Left forelimb (tissue), 1 donor: ENCODE data around the gene RARRES1.
A peak's percentile ranks its signal among the peaks of the same experiment; 100 is the strongest.

Source experiments
- DNase-seq: peaks from one replicate; pipeline ENCODE4 v3.0.0-alpha.2; 2018; ENCODE audit warnings: low spot score

RARRES1 gene

DNA sequence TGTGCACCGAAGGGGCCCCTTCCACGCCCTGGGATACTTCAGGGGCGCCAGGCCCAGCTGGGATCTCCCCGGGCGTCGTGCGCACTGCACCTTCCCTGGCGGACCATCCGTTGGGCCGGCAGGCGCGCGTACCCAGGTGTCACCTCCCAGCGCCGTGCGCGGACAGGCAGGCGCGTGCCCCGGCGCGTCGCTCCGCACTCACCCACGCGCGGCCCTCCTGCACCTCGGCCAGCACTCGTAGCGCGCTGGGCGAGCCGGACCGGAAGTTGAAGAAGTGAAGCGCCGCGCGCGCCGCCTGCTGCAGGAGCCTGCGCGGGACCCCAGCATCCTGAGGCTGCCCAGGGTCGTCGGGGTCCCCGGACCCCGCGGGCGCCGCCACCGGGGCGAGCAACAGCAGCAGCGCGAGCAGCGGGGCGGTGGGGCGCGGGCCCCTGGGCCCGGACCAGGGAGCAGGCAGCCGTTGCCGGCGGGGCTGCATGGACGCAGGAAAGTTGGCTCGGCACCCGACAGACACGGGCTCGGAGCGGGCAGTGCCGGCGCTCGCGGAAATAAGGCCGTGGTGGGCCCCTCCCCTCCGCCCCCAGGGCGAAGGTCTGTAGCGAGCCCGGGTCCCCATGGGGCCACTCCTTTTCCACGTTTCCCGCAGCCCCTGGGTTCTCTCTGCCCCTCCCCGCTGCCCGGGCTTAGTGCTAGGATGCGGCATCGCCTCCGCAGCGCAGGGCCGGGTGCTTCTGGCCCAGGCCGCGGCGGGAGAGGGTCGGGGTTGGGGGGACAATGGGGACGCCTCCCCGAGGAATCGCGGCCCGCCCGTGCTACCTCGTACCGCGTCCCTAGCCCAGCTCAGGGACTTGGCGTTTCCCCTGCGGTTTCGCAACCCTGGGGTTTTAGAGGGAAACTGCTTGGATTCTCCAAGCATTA lies at the start of gene RARRES1:
Gene RARRES1, minus strand, starts transcription at position 520 of the 918 bp plus-strand sequence. Its CDS starts 42 bp downstream, at position 478.
- peak; percentile 85 for DNase-seq

GRCh38 chr3:158781849-158782248 lies 49.6 kb upstream of the RARRES1 start:
- DNase-seq: no peak

GRCh38 chr3:158781191-158781590 lies 48.9 kb upstream of the RARRES1 start:
- no peak for DNase-seq

- no peak for DNase-seq
These were observed 48.5 kb upstream of the RARRES1 start for GRCh38 chr3:158780766-158781165.

- DNase-seq: no peak
These were observed 45.1 kb upstream of the RARRES1 start for GRCh38 chr3:158777161-158777873.

- no peak for DNase-seq
These were observed 44.3 kb upstream of the RARRES1 start for GRCh38 chr3:158776531-158776930.

DNA sequence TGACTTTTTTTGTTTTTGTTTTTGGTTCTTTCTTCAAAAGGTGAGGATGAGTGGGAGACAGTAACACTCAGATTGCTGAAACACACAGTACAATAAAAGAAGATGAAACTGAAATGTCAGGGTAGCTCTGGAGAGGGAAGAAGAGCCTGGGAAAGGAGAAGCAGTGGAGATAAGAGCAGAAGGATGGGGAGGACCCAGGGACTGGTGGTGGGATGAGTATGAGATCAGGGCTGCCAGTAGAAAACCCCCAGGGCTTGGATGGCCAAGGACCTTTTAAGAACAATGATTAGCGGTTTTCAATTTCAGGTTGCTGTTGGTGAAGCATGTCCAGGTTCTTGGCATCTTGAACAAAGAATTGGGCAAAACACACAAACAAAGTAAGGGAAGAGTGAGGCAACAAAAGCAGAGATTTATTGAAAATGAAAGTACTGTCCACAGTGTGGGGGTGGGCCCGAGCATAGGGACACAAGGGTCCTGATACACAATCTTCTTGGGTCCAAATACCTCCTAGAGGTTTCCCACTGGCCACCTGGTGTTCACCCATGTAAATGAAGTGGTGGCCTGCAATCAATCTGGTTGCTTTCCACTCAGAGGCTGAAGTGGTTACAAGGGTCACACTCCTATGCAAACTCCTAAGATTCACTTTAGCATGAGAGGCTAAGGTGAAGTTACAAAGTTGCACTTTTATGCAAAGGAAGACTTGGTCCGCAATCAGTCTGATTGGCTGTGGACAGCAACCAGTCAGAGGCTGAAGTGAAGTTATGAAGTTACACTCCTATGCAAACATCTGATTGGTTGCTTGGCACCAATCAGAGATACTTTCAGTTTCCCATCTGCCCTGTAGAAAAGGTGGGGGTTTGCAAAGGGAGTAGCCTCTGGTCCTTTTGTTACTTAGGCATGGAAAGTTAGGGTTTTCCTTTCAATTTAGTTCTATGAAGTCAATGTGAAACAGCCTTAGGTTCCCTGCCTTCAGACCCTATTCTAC lies 43.5 kb upstream of the RARRES1 start:
- no peak for DNase-seq

- no peak for DNase-seq
These were observed 42.7 kb upstream of the RARRES1 start for GRCh38 chr3:158774965-158775364.

DNA sequence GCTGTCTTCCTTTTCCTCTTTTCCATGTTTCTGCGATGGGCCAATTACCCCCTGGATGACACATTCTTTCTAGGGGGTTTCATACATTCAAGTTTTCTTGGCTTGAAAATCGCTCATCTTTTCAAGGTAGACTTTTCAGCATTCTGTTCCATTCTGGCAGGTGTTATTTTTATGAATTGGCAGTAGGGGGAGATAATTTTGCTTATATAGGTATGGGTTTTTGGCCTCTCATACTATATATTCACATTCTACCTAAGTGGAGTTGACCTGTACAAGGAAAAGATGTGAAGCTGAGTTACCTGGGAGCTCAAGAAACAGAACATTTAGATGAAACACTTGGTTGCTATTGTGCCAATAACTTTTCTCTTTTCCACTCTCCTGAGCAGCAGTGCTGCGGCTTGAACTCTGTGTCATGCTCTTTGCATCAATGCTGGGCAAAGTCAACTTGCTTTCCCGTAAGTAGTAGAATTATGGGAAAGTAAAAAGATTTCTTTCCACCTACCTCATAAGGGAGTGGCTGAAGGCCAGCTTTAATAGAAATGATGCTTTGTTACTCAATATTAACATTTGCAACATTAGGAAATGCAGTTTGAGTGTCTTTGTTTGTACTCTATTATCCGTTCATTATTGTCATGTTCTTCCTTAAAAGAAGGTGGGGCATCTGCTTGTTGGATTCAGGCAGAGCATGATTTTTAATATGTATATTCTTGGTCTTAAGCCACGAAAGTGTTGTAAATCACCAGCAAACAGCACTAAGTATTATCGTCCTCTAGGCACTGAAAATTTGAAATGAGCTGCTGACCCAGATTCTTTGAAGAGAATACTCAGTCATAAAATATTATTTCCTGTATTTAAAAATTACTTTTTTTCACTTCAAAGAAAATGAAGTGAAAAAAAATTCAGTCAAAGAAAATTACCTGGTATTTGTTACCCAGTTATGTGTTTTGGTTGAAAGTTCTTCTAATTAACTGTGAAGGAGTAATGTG lies 41.9 kb upstream of the RARRES1 start:
- DNase-seq: no peak

DNA sequence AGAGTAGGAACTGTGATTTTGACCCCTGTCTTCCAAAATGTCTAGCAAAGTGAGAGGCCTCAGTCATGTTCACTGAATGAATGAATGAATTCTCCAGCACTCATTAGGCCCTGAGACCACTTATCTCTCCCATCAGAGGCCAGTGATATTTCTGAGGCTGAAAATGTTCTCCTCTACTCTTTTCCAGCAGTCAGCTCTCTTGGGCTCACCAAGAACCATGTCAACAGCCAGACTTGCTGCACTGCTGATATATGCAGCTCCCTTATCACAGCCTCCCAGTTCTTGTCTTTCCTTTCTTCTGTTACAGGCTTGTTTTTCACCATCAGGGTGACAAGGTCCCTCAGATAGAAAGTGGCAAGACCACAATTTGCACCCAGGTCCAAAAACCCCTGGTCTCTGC lies 40.9 kb upstream of the RARRES1 start:
- DNase-seq: no peak

GRCh38 chr3:158771982-158772381 lies 39.7 kb upstream of the RARRES1 start:
- no peak for DNase-seq

DNA sequence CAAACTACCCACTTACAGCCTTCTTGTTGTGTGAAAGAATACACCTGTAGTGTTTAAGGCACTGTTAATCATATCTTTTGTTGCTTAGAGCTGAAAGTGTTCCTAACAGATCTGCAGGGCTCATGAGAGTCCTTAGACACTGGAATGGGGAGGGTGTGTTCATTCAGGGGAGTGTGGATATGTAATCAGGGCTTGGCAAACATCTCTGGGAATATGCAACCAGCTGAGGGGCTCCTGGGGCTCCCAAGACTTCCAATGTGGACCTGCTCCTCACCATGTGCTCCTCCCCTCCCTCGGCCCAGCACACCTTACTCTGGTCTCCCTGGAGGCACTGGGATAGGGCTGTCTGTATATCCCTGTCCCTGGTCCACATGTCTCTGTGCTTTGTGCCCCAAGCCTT lies 39.3 kb upstream of the RARRES1 start:
- no peak for DNase-seq

DNA sequence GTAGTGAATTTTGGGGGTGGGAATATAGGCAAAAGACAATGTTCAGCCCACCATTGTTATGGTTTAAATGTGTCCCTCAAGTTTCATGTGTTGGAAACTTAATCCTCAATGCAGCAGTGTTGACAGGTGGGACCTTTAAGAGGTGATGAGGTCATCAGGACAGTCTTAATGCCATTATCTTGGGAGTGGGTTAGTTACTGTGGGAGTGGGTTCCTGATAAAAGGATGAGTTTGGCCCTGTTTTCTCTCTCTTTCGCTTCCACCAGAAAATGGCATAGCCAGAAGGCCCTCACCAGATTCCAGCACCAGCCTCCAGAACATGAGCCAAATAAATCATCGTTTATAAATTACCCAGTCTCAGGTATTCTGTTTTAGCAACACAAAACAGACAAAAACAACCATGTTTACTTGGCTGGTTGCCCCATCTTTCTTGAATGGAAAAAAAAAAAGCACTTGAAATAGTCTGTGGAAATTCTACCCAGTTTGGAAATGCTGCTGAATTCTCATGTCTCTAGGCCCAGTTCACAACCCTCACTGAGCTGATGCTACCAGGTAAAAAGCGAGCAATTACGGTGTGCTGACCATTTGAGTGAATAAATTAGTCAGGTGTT lies 38.6 kb upstream of the RARRES1 start:
- DNase-seq: no peak

DNA sequence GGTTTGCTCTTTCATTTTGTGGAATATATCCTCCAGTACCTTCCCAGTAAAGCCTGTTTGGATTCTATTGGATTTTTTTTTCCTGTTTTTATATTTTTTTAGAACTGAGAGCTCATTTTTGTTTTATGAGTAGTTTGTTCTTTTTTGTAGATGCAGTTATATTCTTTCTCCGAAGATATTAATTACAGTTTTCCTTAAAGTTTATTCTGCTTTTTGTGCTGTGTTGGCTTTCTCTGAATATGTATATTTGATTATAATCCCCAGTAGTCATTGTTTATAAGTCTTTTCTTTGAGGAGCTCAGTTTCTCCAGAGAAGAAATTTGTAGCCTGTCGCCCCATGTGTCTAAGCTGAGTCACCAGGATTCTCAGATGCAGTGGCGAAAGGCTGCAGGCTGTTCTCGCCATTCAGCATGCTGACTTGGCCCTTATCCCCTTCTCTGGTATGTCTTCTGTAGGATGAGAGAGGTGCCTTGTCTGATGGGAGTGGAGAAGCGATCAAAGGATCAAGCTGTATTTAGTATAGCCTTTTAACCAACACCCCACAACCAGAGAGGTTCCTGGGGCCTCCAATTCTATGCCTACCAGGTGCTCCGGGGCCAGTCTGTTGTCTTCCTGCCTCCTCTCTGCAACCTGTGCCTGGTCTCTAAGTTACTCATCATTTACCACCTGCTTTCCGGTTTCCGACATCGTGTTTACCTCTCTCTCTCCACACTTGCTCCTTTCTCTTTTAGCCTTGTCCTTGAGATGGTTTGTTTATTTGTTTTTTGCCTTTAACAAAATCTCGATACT lies 37.9 kb upstream of the RARRES1 start:
- DNase-seq: no peak

DNA sequence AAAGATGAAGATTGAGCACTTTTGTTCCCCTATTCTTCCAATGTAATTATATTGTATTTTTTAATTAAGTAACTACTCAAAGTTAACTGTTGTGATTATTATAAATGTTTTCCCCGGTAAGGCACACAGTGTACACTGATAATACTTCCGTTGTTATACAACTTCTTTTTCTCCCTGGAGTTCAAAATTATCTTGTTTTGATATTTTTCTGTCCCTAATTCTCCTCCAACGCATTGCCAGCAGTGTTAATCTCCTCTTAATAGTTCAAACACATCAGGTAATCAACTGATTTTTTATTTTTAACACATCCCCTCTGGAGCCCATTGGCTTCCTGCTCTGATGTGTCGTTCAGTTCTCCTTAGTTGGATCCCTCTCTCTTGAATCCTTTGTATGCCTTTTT lies 37.3 kb upstream of the RARRES1 start:
- DNase-seq: no peak

DNA sequence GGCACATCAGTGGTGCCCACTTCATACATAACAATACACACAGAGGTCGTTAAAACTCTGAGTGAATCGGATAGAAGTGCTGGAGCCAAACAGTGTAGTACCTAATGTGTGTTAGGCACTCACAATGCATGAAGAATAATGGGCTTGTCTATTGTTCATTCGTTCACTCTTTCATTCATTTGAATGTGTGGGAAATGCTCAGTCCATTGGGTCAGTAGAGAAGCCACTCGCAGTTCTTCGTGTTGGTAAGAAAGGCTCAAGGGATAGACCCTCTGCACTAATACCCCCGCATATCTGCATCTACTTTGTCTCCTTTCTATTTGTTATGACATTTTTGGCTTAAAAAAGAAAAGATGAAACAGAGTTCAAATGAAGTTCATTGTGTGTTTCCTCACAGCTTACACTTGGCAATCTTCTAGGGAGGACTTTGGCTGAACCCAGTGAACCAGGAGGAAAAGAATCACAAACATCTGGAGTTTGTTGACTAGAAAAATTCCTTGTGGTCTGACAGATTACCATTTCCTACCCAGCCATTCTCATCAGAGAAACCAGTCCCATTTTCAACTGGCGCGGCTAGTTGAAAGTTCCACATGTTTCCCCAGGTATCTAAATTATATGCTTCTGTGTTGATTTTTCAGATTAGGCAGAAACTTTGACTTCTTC lies 36.8 kb upstream of the RARRES1 start:
- DNase-seq: peak; percentile 68

DNA sequence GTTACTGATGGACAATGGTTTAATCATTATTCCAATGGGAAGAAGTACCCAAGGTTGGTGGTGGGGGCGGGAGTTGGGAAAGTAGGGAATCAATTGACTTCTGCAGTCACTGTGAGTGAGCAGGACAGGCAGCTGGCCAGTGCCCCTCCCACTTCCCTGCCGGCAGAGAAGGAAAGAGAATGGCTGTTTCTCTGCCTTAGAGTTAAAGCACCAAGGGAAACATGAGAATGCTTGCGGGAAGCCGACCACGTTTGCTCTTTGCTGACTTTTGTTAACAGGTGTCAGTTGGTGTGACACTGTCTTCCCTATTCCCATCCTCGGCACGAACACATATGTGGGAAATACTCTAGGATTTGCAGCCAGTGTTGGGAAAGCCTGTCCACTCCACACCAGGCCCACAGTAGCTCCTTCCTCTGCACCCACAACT lies 36.1 kb upstream of the RARRES1 start:
- peak; percentile 81 for DNase-seq

GRCh38 chr3:158766364-158766763 lies 34.1 kb upstream of the RARRES1 start:
- no peak for DNase-seq
